Stimulated activated CD4-positive, alpha-beta T cell treated with anti-CD3 and anti-CD28 coated beads, Interleukin-1b, Interleukin-23, amount 100 ng/mL, for 4 hours (primary cell): Measurements from ENCODE around the gene TNS2.
"Not testable (repeated sequence)": the region's sequence is repeated elsewhere in the genome, so short reads cannot be mapped to it uniquely, and the experiment has no call there.

Experiments used
- DNase-seq, 2 donors: peaks; one replicate each; pipeline ENCODE4 v3.0.0-alpha.2; 2020; ENCODE audit warnings: low read depth in 2 of 2

TNS2 gene

GRCh38 chr12:53049571-53050318, at the start of gene TNS2:
Gene TNS2, plus strand, starts transcription at chr12:53050065. Its CDS starts 121 bp downstream, at chr12:53050186.
- DNase-seq = no peak

- no peak for DNase-seq
Measured at GRCh38 chr12:53004178-53004577, 45.7 kb upstream of the TNS2 start.

GRCh38 chr12:53004582-53004981, 45.3 kb upstream of the TNS2 start:
- DNase-seq = no peak

GRCh38 chr12:53005215-53005985, 44.5 kb upstream of the TNS2 start:
- no peak for DNase-seq

GRCh38 chr12:53005986-53006809, 43.7 kb upstream of the TNS2 start, which contains the start of gene EIF4B:
Gene EIF4B, plus strand, starts transcription at chr12:53006456. Its CDS starts 28 bp downstream, at chr12:53006484.
- DNase-seq = peak; percentile 99

- DNase-seq = peak; percentile 78 to 82
Measured at GRCh38 chr12:53006810-53007309, 43.0 kb upstream of the TNS2 start.

- DNase-seq = no peak
Measured at GRCh38 chr12:53007343-53007742, 42.5 kb upstream of the TNS2 start.

GRCh38 chr12:53008760-53009159, 41.1 kb upstream of the TNS2 start:
- not testable (repeated sequence) for DNase-seq

- DNase-seq = no peak
Measured at GRCh38 chr12:53010955-53011354, 38.9 kb upstream of the TNS2 start.

- no peak for DNase-seq
Measured at GRCh38 chr12:53011889-53012288, 38.0 kb upstream of the TNS2 start.

- no peak for DNase-seq
Measured at GRCh38 chr12:53012928-53013327, 36.9 kb upstream of the TNS2 start.

GRCh38 chr12:53014709-53015108, 35.2 kb upstream of the TNS2 start:
- DNase-seq = no peak

- no peak for DNase-seq
Measured at GRCh38 chr12:53025250-53025649, 24.6 kb upstream of the TNS2 start.

- not testable (repeated sequence) for DNase-seq
Measured at GRCh38 chr12:53027014-53027413, 22.9 kb upstream of the TNS2 start.

GRCh38 chr12:53031616-53032015, 18.2 kb upstream of the TNS2 start:
- DNase-seq = no peak

- DNase-seq = not testable (repeated sequence)
Measured at GRCh38 chr12:53033832-53034231, 16.0 kb upstream of the TNS2 start.

- DNase-seq = no peak
Measured at GRCh38 chr12:53034459-53034858, 15.4 kb upstream of the TNS2 start.

- no peak for DNase-seq
Measured at GRCh38 chr12:53036802-53037201, 13.1 kb upstream of the TNS2 start.

- DNase-seq = no peak
Measured at GRCh38 chr12:53039851-53040250, 10.0 kb upstream of the TNS2 start.

GRCh38 chr12:53042607-53043454, 7.0 kb upstream of the TNS2 start:
- DNase-seq = no peak

- DNase-seq = no peak
Measured at GRCh38 chr12:53044052-53044581, 5.7 kb upstream of the TNS2 start.
